Measurements from ENCODE around the gene C1QTNF2.

GRCh38 chr5:160306696-160307095 lies 63.7 kb downstream of the C1QTNF2 start:
- no peak for TF ChIP-seq CTCF (IDR thresholded peaks at IDR 0.05; ENCODE audit: low read depth, low read length)
- TF ChIP-seq POLR2A (IDR thresholded peaks at IDR 0.05; ENCODE audit: extremely low read depth, insufficient read length) = no peak
- TF ChIP-seq MAX (IDR thresholded peaks at IDR 0.05; ENCODE audit: low read depth, low read length) = no peak
- TF ChIP-seq MYC (IDR thresholded peaks at IDR 0.05; ENCODE audit: low read depth, low read length) = no peak

All from NB4 (cell line).